Colonic mucosa (tissue), 4 donors: ENCODE results near the gene COX6B2. TPM values are rescaled to one million over a fixed set of nuclear protein-coding genes. Genes with fewer than 3 reads are reported as not detected.

ENCODE experiments used
- DNase-seq: peaks from one replicate; pipeline ENCODE4 v3.0.0-alpha.2; 2020
- H3K27ac ChIP-seq: fragments of 200-600 bp; one replicate; pipeline ENCODE4 v1.8.0; 2021
- H3K27me3 ChIP-seq: fragments of 200-600 bp; one replicate; pipeline ENCODE4 v1.8.0; 2021
- H3K36me3 ChIP-seq: fragments of 200-600 bp; one replicate; pipeline ENCODE4 v1.8.0; 2021
- H3K4me1 ChIP-seq: fragments of 200-600 bp; one replicate; pipeline ENCODE4 v1.8.0; 2021; ENCODE audit warnings: mild to moderate bottlenecking
- H3K4me3 ChIP-seq: fragments of 200-600 bp; one replicate; pipeline ENCODE4 v1.8.0; 2021
- H3K9ac ChIP-seq, 2 donors: one replicate each; pipeline ENCODE4 v1.7.0; 2013; ENCODE audit warnings: control low read depth in 2 of 2, low read depth in 2 of 2, low read length in 2 of 2
- H3K9me3 ChIP-seq: fragments of 200-600 bp; one replicate; pipeline ENCODE4 v1.8.0; 2021
- intact Hi-C: fragments of 100-400 bp; cut with DNase I; formaldehyde crosslinking; loops from one replicate; pipeline ENCODE4 v1.14.1; 2022
- total RNA-seq, 2 donors: library from RNA; stranded (reverse); fragmentation: NEBNext Ultra II Directional in 1 of 2; extraction: Animal tissue kit (Norgen Biotek cat#: 25700) in 1 of 2; gene quantifications; one replicate each; pipeline ENCODE4 v1.2.1, GENCODE V29; 2021
- TF ChIP-seq, protein P1 (sequence below): fragments of 200-600 bp; IDR thresholded peaks from one replicate; pipeline ENCODE4 v1.8.0; 2022; ENCODE audit warnings: antibody characterized with exemption, mild to moderate bottlenecking
- donor health status: healthy.
- donor health status: DM: no; HTN: no; CAD: no.
- donor health status: DM: no; HTN: no; CAD: no.

Gene COX6B2
- total RNA-seq, 2 donors from 2014 or later, result 12.9 to 15.2 TPM

DNA sequence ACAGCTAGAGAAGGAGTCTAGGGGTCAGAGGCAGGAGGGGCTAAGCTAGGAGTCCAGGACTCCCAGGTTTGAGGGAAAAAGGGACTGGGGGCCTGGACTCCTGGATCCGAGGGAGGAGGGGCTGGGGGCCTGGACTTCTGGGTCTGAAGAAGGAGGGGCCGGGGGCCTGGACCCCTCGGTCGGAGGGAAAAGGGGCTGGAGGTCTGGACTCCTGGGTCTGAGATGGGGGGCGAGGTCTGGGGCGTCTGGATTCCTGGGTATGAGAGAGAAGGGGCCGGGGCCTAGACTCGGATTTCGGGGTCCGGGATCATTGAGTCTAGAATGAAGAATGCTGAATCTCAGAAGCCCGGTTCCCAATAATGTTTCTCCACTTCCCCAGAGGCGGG, 52.2 kb downstream of the COX6B2 start:
- no peaks in the 10 kb centered on the region for H3K36me3 ChIP-seq

GRCh38 chr19:55301459-55302317, 52.8 kb downstream of the COX6B2 start:
- H3K27ac ChIP-seq, result no peak overlapping the region
- intact Hi-C loops, result loop anchor here (2.0 kb wide), 1 partner anchor 81 kb away; no protein-coding TSS in a partner anchor
- no peaks in the 10 kb centered on the region for H3K27me3 ChIP-seq
- peak overlapping the region in 1 of 2 donors; percentile 26 for H3K9ac ChIP-seq
- no peaks in the 10 kb centered on the region for H3K9me3 ChIP-seq
- peak; percentile 93 for DNase-seq
- TF ChIP-seq, protein P1, sequence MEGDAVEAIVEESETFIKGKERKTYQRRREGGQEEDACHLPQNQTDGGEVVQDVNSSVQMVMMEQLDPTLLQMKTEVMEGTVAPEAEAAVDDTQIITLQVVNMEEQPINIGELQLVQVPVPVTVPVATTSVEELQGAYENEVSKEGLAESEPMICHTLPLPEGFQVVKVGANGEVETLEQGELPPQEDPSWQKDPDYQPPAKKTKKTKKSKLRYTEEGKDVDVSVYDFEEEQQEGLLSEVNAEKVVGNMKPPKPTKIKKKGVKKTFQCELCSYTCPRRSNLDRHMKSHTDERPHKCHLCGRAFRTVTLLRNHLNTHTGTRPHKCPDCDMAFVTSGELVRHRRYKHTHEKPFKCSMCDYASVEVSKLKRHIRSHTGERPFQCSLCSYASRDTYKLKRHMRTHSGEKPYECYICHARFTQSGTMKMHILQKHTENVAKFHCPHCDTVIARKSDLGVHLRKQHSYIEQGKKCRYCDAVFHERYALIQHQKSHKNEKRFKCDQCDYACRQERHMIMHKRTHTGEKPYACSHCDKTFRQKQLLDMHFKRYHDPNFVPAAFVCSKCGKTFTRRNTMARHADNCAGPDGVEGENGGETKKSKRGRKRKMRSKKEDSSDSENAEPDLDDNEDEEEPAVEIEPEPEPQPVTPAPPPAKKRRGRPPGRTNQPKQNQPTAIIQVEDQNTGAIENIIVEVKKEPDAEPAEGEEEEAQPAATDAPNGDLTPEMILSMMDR, result peak; percentile 97
- H3K4me1 ChIP-seq, result no peaks in the 10 kb centered on the region
- no peaks in the 10 kb centered on the region for H3K36me3 ChIP-seq
- H3K4me3 ChIP-seq, result no peak overlapping the region

More for the DNA sequence above, 52.2 kb downstream of the COX6B2 start:
- TF ChIP-seq, protein P1, result no peak
- no peaks in the 10 kb centered on the region for H3K9me3 ChIP-seq
- no peak overlapping the region for H3K9ac ChIP-seq
- no peak overlapping the region for H3K27ac ChIP-seq
- no peaks in the 10 kb centered on the region for H3K27me3 ChIP-seq
- DNase-seq, result no peak
- H3K4me3 ChIP-seq, result no peak overlapping the region
- H3K4me1 ChIP-seq, result no peaks in the 10 kb centered on the region
- intact Hi-C loops, result loop anchor here (2.0 kb wide), 1 partner anchor 80 kb away; no protein-coding TSS in a partner anchor

DNA sequence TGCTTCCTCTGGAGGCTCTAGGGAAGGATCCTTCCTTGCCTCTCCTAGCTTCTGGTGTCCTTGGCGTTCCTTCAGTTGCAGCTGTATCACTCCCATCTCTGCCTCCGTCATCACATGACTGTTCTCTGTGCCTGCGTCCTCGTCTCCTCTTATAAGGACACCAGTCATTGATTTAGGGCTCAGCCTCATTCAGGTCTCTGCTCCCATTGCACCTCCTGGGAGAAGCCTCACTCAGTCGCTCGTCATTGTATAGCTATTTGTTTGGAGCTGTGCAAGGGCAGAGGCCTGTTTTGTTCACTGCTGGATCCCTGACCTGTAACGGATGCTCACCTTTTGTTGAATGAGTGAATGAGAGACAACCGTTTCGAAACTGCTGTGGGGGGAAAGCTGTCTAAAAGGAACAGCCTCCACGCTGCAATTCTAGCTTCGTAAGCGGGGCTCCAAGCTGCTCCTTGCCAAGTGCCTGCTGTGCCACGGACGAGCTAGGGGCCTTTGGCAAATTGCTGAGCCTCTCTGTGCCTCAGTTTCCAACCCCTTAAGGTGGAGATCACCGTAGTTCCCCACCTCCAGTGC, 53.5 kb downstream of the COX6B2 start:
- no peak for DNase-seq
- no peaks in the 10 kb centered on the region for H3K4me1 ChIP-seq
- intact Hi-C loops, result no loop called here
- no peak overlapping the region for H3K4me3 ChIP-seq
- no peak overlapping the region for H3K9ac ChIP-seq
- TF ChIP-seq, protein P1, result no peak
- H3K27me3 ChIP-seq, result no peaks in the 10 kb centered on the region
- H3K27ac ChIP-seq, result no peak overlapping the region
- no peaks in the 10 kb centered on the region for H3K9me3 ChIP-seq
- H3K36me3 ChIP-seq, result no peaks in the 10 kb centered on the region

- Histone ChIP-seq H3K27me3 (no peaks in the 10 kb centered on the region), H3K4me3 (no peak overlapping the region), H3K9me3 (no peaks in the 10 kb centered on the region), H3K9ac (no peak overlapping the region), H3K4me1 (no peaks in the 10 kb centered on the region), H3K27ac (no peak overlapping the region), H3K36me3 (no peaks in the 10 kb centered on the region)
- TF ChIP-seq, protein P1, result no peak
- no peak for DNase-seq
- intact Hi-C loops, result no loop called here
Measured at GRCh38 chr19:55299991-55300390, 54.5 kb downstream of the COX6B2 start.

Other genes with a start within 250 kb of the COX6B2 start
- gene PPP1R12C, start 237.1 kb downstream of the COX6B2 start, total RNA-seq, result 100 to 1,000 TPM in 1 of 2 donors, 10 to 100 TPM in 1; 82.6 to 112 TPM
- 1 to 10 TPM in 1 of 2 donors, under 1 TPM in 1; 0.69 to 2.1 TPM for gene TNNT1, start 205.5 kb downstream of the COX6B2 start, total RNA-seq
- 1 to 10 TPM in 1 of 2 donors, under 1 TPM in 1; 0.64 to 1.2 TPM for gene TNNI3, start 197.0 kb downstream of the COX6B2 start, total RNA-seq
- 1 to 10 TPM; 1.6 to 2.4 TPM for gene DNAAF3, start 188.1 kb downstream of the COX6B2 start, total RNA-seq
- 1 to 10 TPM in 1 of 2 donors, under 1 TPM in 1; 0.67 to 3.2 TPM for gene SYT5, start 174.4 kb downstream of the COX6B2 start, total RNA-seq
- 100 to 1,000 TPM in 1 of 2 donors, 10 to 100 TPM in 1; 76.3 to 131 TPM for gene PTPRH, start 145.2 kb downstream of the COX6B2 start, total RNA-seq
- 1 to 10 TPM; 2.1 to 5.3 TPM for gene TMEM86B, start 126.0 kb downstream of the COX6B2 start, total RNA-seq
- gene PPP6R1, start 95.7 kb downstream of the COX6B2 start, total RNA-seq, result 10 to 100 TPM; 65.1 to 97.2 TPM
- 10 to 100 TPM; 29.0 to 82.3 TPM for gene HSPBP1, start 74.6 kb downstream of the COX6B2 start, total RNA-seq
- gene BRSK1, start 70.7 kb downstream of the COX6B2 start, total RNA-seq, result 1 to 10 TPM in 1 of 2 donors, under 1 TPM in 1; 0.59 to 2.3 TPM
- 10 to 100 TPM in 1 of 2 donors, 1 to 10 TPM in 1; 9.7 to 47.2 TPM for gene TMEM150B, start 29.4 kb downstream of the COX6B2 start, total RNA-seq
- gene KMT5C, start 14.8 kb downstream of the COX6B2 start, total RNA-seq, result 10 to 100 TPM; 14.9 to 24.9 TPM
- gene GARIN5B, start 8.5 kb upstream of the COX6B2 start, total RNA-seq, result not detected
- gene IL11, start 15.7 kb upstream of the COX6B2 start, total RNA-seq, result under 1 TPM in 1 of 2 donors, not detected in 1; 0.64 TPM
- not detected for gene TMEM190, start 22.1 kb upstream of the COX6B2 start, total RNA-seq
- 10 to 100 TPM; 78.1 to 85.9 TPM for gene TMEM238, start 29.6 kb upstream of the COX6B2 start, total RNA-seq
- gene RPL28, start 31.2 kb upstream of the COX6B2 start, total RNA-seq, result 1,000 to 10,000 TPM; 1,447 to 1,819 TPM
- gene UBE2S, start 53.1 kb upstream of the COX6B2 start, total RNA-seq, result 100 to 1,000 TPM in 1 of 2 donors, 10 to 100 TPM in 1; 43.8 to 147 TPM
- gene SHISA7, start 88.6 kb upstream of the COX6B2 start, total RNA-seq, result not detected
- gene ISOC2, start 106.9 kb upstream of the COX6B2 start, total RNA-seq, result 100 to 1,000 TPM in 1 of 2 donors, 10 to 100 TPM in 1; 89.8 to 132 TPM
- not detected for gene C19orf85, start 110.0 kb upstream of the COX6B2 start, total RNA-seq
- 1 to 10 TPM; 8.6 to 8.9 TPM for gene ZNF628, start 121.9 kb upstream of the COX6B2 start, total RNA-seq
- 1 to 10 TPM; 4.9 to 7.7 TPM for gene NAT14, start 130.5 kb upstream of the COX6B2 start, total RNA-seq
- gene SSC5D, start 133.7 kb upstream of the COX6B2 start, total RNA-seq, result 1 to 10 TPM; 2.2 to 7.4 TPM
- not detected for gene SBK2, start 182.4 kb upstream of the COX6B2 start, total RNA-seq
- gene SBK3, start 190.8 kb upstream of the COX6B2 start, total RNA-seq, result not detected
- gene ZNF579, start 226.1 kb upstream of the COX6B2 start, total RNA-seq, result 1 to 10 TPM; 8.0 to 8.7 TPM
- gene FIZ1, start 244.8 kb upstream of the COX6B2 start, total RNA-seq, result 10 to 100 TPM; 12.2 to 14.5 TPM
- 10 to 100 TPM; 30.4 to 33.9 TPM for gene ZNF524, start 245.6 kb upstream of the COX6B2 start, total RNA-seq